Hepatocyte (in vitro differentiated cells): Measurements from ENCODE around the gene ADAMTS4.

ENCODE experiments used
- CTCF ChIP-seq: fragments of 200-600 bp; sonication (generic); IDR thresholded peaks from 2 replicates; pipeline ENCODE4 v1.5.1; 2016; ENCODE audit warnings: antibody characterized with exemption, mild to moderate bottlenecking; ENCODE audit not compliant: poor library complexity
- EZH2 ChIP-seq: fragments of 200-600 bp; sonication (generic); IDR thresholded peaks from 2 replicates; pipeline ENCODE4 v1.6.1; 2016; ENCODE audit warnings: antibody characterized with exemption, mild to moderate bottlenecking, borderline replicate concordance
- EZH2phosphoT487 ChIP-seq: fragments of 200-600 bp; sonication (generic); IDR thresholded peaks from one replicate; pipeline ENCODE4 v1.6.1; 2018; ENCODE audit warnings: antibody characterized with exemption, mild to moderate bottlenecking, low read depth, moderate library complexity; ENCODE audit not compliant: unreplicated experiment, severe bottlenecking

- TF ChIP-seq CTCF (no peak), EZH2phosphoT487 (no peak), EZH2 (no peak)
Measured at GRCh38 chr1:161191971-161192370, 6.9 kb downstream of the ADAMTS4 start.
